GM12892 (cell line): ENCODE data around the gene TCN1.

Experiments used
- POLR2A ChIP-seq: IDR thresholded peaks from 2 replicates; pipeline ENCODE4 v1.6.1; 2011; ENCODE audit warnings: low read depth, low read length, control low read depth
- POLR2AphosphoS5 ChIP-seq: IDR thresholded peaks from 2 replicates; pipeline ENCODE4 v1.6.1; 2011; ENCODE audit warnings: low read depth, low read length, control low read depth
- TAF1 ChIP-seq: IDR thresholded peaks from 2 replicates; pipeline ENCODE4 v1.6.1; 2011; ENCODE audit warnings: low read depth, mild to moderate bottlenecking, control low read depth, low read length, borderline replicate concordance

DNA sequence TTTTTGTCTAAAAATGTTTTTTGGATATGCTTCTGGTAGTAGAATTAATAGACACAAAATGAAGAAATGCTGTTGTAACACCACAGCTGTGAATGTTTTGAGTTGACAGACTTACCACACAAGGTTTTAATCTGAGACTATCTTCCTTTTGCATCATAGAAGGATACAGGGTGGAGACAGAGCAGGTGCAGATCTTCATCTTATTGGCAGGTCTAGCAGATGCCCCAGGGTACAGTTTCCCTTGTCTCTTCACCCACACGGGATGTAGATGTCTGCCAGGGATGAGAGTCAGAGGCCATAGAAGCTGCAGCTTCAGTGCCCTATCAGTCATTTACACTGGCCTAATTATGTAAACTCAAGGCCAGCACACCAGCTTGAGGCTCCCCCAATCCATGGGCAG is 13.3 kb upstream of the TCN1 start:
- TF ChIP-seq TAF1: no peak
- TF ChIP-seq POLR2A: no peak
- TF ChIP-seq POLR2AphosphoS5: no peak
